Muscle layer of duodenum (tissue), 2 donors: Measurements from ENCODE around the gene MAP4K5.

Experiments
- H3K27ac ChIP-seq: one replicate; pipeline ENCODE4 v1.7.0; 2013; ENCODE audit warnings: mild to moderate bottlenecking, low read length
- H3K27me3 ChIP-seq: one replicate; pipeline ENCODE4 v1.7.0; 2013; ENCODE audit warnings: low read depth, mild to moderate bottlenecking, control low read depth, low read length
- H3K36me3 ChIP-seq, 2 donors: one replicate each; pipeline ENCODE4 v1.7.0; 2013; ENCODE audit warnings: low read length in 2 of 2, control low read depth in 1 of 2, mild to moderate bottlenecking in 1 of 2; ENCODE audit not compliant: insufficient read depth in 2 of 2, control insufficient read depth in 1 of 2
- H3K4me1 ChIP-seq, 2 donors: one replicate each; pipeline ENCODE4 v1.7.0; 2013; ENCODE audit warnings: low read length in 2 of 2, mild to moderate bottlenecking in 2 of 2, control low read depth in 1 of 2, moderate library complexity in 1 of 2; ENCODE audit not compliant: insufficient read depth in 2 of 2, control insufficient read depth in 1 of 2
- H3K4me3 ChIP-seq, 2 donors: one replicate each; pipeline ENCODE4 v1.7.0; 2013; ENCODE audit warnings: low read length in 2 of 2, low read depth in 1 of 2, mild to moderate bottlenecking in 1 of 2
- H3K9me3 ChIP-seq, 2 donors: one replicate each; pipeline ENCODE4 v1.7.0; 2013; ENCODE audit warnings: low read length in 2 of 2, control low read depth in 1 of 2, mild to moderate bottlenecking in 1 of 2; ENCODE audit not compliant: control insufficient read depth in 1 of 2
- donor health status: healthy.

Gene MAP4K5

GRCh38 chr14:50399251-50400032 lies 132.9 kb downstream of the MAP4K5 start:
- Histone ChIP-seq H3K27me3 (no peaks in the 10 kb centered on the region), H3K9me3 (no peaks in the 10 kb centered on the region), H3K36me3 (no peaks in the 10 kb centered on the region), H3K4me3 (no peak overlapping the region), H3K27ac (no peak overlapping the region), H3K4me1 (peaks cover 5 to 10% of the 10 kb centered on the region in 2 donors)

- Histone ChIP-seq H3K36me3 (no peaks in the 10 kb centered on the region), H3K4me3 (no peak overlapping the region), H3K9me3 (no peaks in the 10 kb centered on the region), H3K27ac (no peak overlapping the region), H3K27me3 (no peaks in the 10 kb centered on the region), H3K4me1 (peaks cover 5 to 10% of the 10 kb centered on the region in 2 donors)
Observed at GRCh38 chr14:50398189-50398580, 134.2 kb downstream of the MAP4K5 start.

GRCh38 chr14:50397390-50398188 lies 134.8 kb downstream of the MAP4K5 start:
- H3K4me1 ChIP-seq: peaks cover 5 to 10% of the 10 kb centered on the region in 2 donors
- H3K9me3 ChIP-seq: no peaks in the 10 kb centered on the region
- H3K36me3 ChIP-seq: no peaks in the 10 kb centered on the region
- H3K27me3 ChIP-seq: no peaks in the 10 kb centered on the region
- peak overlapping the region; percentile 62 for H3K27ac ChIP-seq
- peak overlapping the region; percentile 84 to 91 for H3K4me3 ChIP-seq

GRCh38 chr14:50396631-50397389 lies 135.6 kb downstream of the MAP4K5 start, which contains the start of gene CDKL1:
Gene CDKL1, minus strand, starts transcription at chr14:50396881. Its CDS starts 1,013 bp downstream, at chr14:50395868.
- H3K9me3 ChIP-seq: no peaks in the 10 kb centered on the region
- H3K36me3 ChIP-seq: no peaks in the 10 kb centered on the region
- H3K4me1 ChIP-seq: peaks cover 5 to 10% of the 10 kb centered on the region in 2 donors

GRCh38 chr14:50395448-50395847 lies 136.9 kb downstream of the MAP4K5 start:
- Histone ChIP-seq H3K27me3 (no peaks in the 10 kb centered on the region), H3K4me3 (peak overlapping the region; percentile 42 to 84), H3K36me3 (no peaks in the 10 kb centered on the region), H3K4me1 (peaks cover 5 to 10% of the 10 kb centered on the region in 2 donors), H3K9me3 (no peaks in the 10 kb centered on the region), H3K27ac (no peak overlapping the region)

More at GRCh38 chr14:50396631-50397389, 135.6 kb downstream of the MAP4K5 start, which contains the start of gene CDKL1:
- Histone ChIP-seq H3K27me3 (no peaks in the 10 kb centered on the region), H3K4me3 (peak within 1 kb of the TSS; percentile 84 to 91), H3K27ac (peak within 1 kb of the TSS; percentile 86)

GRCh38 chr14:50394713-50395112 lies 137.7 kb downstream of the MAP4K5 start:
- H3K27ac ChIP-seq: no peak overlapping the region
- peaks cover 5 to 10% of the 10 kb centered on the region in 2 donors for H3K4me1 ChIP-seq

GRCh38 chr14:50389668-50390441 lies 142.5 kb downstream of the MAP4K5 start:
- Histone ChIP-seq H3K36me3 (no peaks in the 10 kb centered on the region), H3K27me3 (no peaks in the 10 kb centered on the region), H3K4me1 (no peaks in the 10 kb centered on the region), H3K9me3 (no peaks in the 10 kb centered on the region), H3K4me3 (no peak overlapping the region), H3K27ac (peak overlapping the region; percentile 36)

More at GRCh38 chr14:50394713-50395112, 137.7 kb downstream of the MAP4K5 start:
- Histone ChIP-seq H3K9me3 (no peaks in the 10 kb centered on the region), H3K36me3 (no peaks in the 10 kb centered on the region), H3K27me3 (no peaks in the 10 kb centered on the region), H3K4me3 (peak overlapping the region in 1 of 2 donors; percentile 3)

GRCh38 chr14:50388256-50388931 lies 144.0 kb downstream of the MAP4K5 start:
- H3K27ac ChIP-seq: no peak overlapping the region
- no peaks in the 10 kb centered on the region for H3K36me3 ChIP-seq
- H3K4me3 ChIP-seq: no peak overlapping the region
- no peaks in the 10 kb centered on the region for H3K27me3 ChIP-seq
- H3K9me3 ChIP-seq: no peaks in the 10 kb centered on the region
- no peaks in the 10 kb centered on the region for H3K4me1 ChIP-seq

- H3K4me3 ChIP-seq: no peak overlapping the region
- H3K36me3 ChIP-seq: no peaks in the 10 kb centered on the region
- no peaks in the 10 kb centered on the region for H3K27me3 ChIP-seq
- H3K9me3 ChIP-seq: no peaks in the 10 kb centered on the region
- no peaks in the 10 kb centered on the region for H3K4me1 ChIP-seq
- no peak overlapping the region for H3K27ac ChIP-seq
Observed at GRCh38 chr14:50387548-50387947, 144.8 kb downstream of the MAP4K5 start.

GRCh38 chr14:50383618-50384225 lies 148.6 kb downstream of the MAP4K5 start:
- H3K4me3 ChIP-seq: no peak overlapping the region
- no peaks in the 10 kb centered on the region for H3K9me3 ChIP-seq
- no peaks in the 10 kb centered on the region for H3K4me1 ChIP-seq
- no peaks in the 10 kb centered on the region for H3K27me3 ChIP-seq
- H3K36me3 ChIP-seq: no peaks in the 10 kb centered on the region
- H3K27ac ChIP-seq: no peak overlapping the region
